C4-2B (cell line): ENCODE data around the gene GHRL.
"Not testable (repeated sequence)": the region's sequence is repeated elsewhere in the genome, so short reads cannot be mapped to it uniquely, and the experiment has no call there.

ENCODE experiments used
- CTCF ChIP-seq: fragments of 450-650 bp; conservative IDR thresholded peaks from 2 replicates; pipeline ENCODE4 v1.5.1; 2017; ENCODE audit warnings: mild to moderate bottlenecking
- ZFX ChIP-seq: fragments of 450-650 bp; IDR thresholded peaks from 2 replicates; pipeline ENCODE4 v1.6.1; 2017

GRCh38 chr3:10272476-10272875, 20.3 kb downstream of the GHRL start:
- not testable (repeated sequence) for TF ChIP-seq CTCF, ZFX
